Measurements from ENCODE around the gene SLC12A5. TPM values are rescaled to one million over a fixed set of nuclear protein-coding genes. Genes with fewer than 3 reads are reported as not detected.

SLC12A5 gene
- total RNA-seq, 2 experiments from 2014 or later, result 3.8 to 11.0 TPM

GRCh38 chr20:46062621-46063020 lies 33.6 kb downstream of the SLC12A5 start:
- H3K4me2 ChIP-seq (ENCODE audit: low read length), result no peak overlapping the region
- peaks cover 77% of the 10 kb centered on the region for H3K36me3 ChIP-seq (ENCODE audit: insufficient read depth, low read length)
- H2AFZ ChIP-seq (ENCODE audit: low read length), result no peak overlapping the region
- H3K27ac ChIP-seq (ENCODE audit: low read depth, low read length, poor library complexity, severe bottlenecking), result no peak overlapping the region
- H3K9me3 ChIP-seq (ENCODE audit: low read length), result no peaks in the 10 kb centered on the region
- H3K4me3 ChIP-seq (ENCODE audit: low read depth, low read length, poor library complexity, severe bottlenecking), result no peak overlapping the region
- no peak for TF ChIP-seq EZH2phosphoT487 (IDR thresholded peaks at IDR 0.05; ENCODE audit: borderline replicate concordance, low read depth, low read length)
- TF ChIP-seq CTCF (conservative IDR thresholded peaks at IDR 0.05; ENCODE audit: low read length), result no peak
- no TSS peak for BruUV-seq (replicated peaks)
- H3K79me2 ChIP-seq (ENCODE audit: insufficient read depth, low read depth, low read length), result no peaks in the 10 kb centered on the region
- intact Hi-C loops (cut with micrococcal nuclease; ENCODE audit: unreplicated experiment), result no loop called here
- peaks cover 23% of the 10 kb centered on the region for H3K4me1 ChIP-seq (ENCODE audit: insufficient read depth, low read length, poor library complexity, severe bottlenecking)
- no peaks in the 10 kb centered on the region; the same call in 1 of the 2 replicates for H4K20me1 ChIP-seq (ENCODE audit: insufficient read depth, low read length)
- no peaks in the 10 kb centered on the region for H3K9me2 ChIP-seq (ENCODE audit: insufficient read depth, low read length)
- DNase-seq (ENCODE audit: low spot score), result no peak
- ChIA-PET POLR2A (no interaction called here), CTCF (ENCODE audit: unreplicated experiment) (no interaction called here)

GRCh38 chr20:46063151-46063550 lies 34.1 kb downstream of the SLC12A5 start:
- intact Hi-C loops (cut with micrococcal nuclease; ENCODE audit: unreplicated experiment), result no loop called here
- H3K79me2 ChIP-seq (ENCODE audit: insufficient read depth, low read depth, low read length), result no peaks in the 10 kb centered on the region
- H3K4me2 ChIP-seq (ENCODE audit: low read length), result no peak overlapping the region
- no peak overlapping the region for H3K4me3 ChIP-seq (ENCODE audit: low read depth, low read length, poor library complexity, severe bottlenecking)
- H3K27ac ChIP-seq (ENCODE audit: low read depth, low read length, poor library complexity, severe bottlenecking), result no peak overlapping the region
- H4K20me1 ChIP-seq (ENCODE audit: insufficient read depth, low read length), result no peaks in the 10 kb centered on the region; the same call in 1 of the 2 replicates
- ChIA-PET CTCF (ENCODE audit: unreplicated experiment) (no interaction called here), POLR2A (no interaction called here)
- BruUV-seq (replicated peaks), result no TSS peak
- DNase-seq (ENCODE audit: low spot score), result no peak
- no peaks in the 10 kb centered on the region for H3K9me2 ChIP-seq (ENCODE audit: insufficient read depth, low read length)
- peaks cover 82% of the 10 kb centered on the region for H3K36me3 ChIP-seq (ENCODE audit: insufficient read depth, low read length)
- no peak overlapping the region for H2AFZ ChIP-seq (ENCODE audit: low read length)
- H3K4me1 ChIP-seq (ENCODE audit: insufficient read depth, low read length, poor library complexity, severe bottlenecking), result peaks cover 23% of the 10 kb centered on the region
- no peak for TF ChIP-seq CTCF (conservative IDR thresholded peaks at IDR 0.05; ENCODE audit: low read length)
- H3K9me3 ChIP-seq (ENCODE audit: low read length), result no peaks in the 10 kb centered on the region

GRCh38 chr20:46063652-46064054 lies 34.6 kb downstream of the SLC12A5 start:
- Histone ChIP-seq H3K4me1 (ENCODE audit: insufficient read depth, low read length, poor library complexity, severe bottlenecking) (peaks cover 23% of the 10 kb centered on the region), H3K4me3 (ENCODE audit: low read depth, low read length, poor library complexity, severe bottlenecking) (no peak overlapping the region), H3K4me2 (ENCODE audit: low read length) (no peak overlapping the region), H3K27ac (ENCODE audit: low read depth, low read length, poor library complexity, severe bottlenecking) (no peak overlapping the region), H3K36me3 (ENCODE audit: insufficient read depth, low read length) (peaks cover 87% of the 10 kb centered on the region), H2AFZ (ENCODE audit: low read length) (no peak overlapping the region), H4K20me1 (ENCODE audit: insufficient read depth, low read length) (no peaks in the 10 kb centered on the region; the same call in 1 of the 2 replicates), H3K9me2 (ENCODE audit: insufficient read depth, low read length) (no peaks in the 10 kb centered on the region), H3K79me2 (ENCODE audit: insufficient read depth, low read depth, low read length) (no peaks in the 10 kb centered on the region), H3K9me3 (ENCODE audit: low read length) (no peaks in the 10 kb centered on the region)
- no peak for DNase-seq (ENCODE audit: low spot score)
- BruUV-seq (replicated peaks), result no TSS peak
- no peak for TF ChIP-seq CTCF (conservative IDR thresholded peaks at IDR 0.05; ENCODE audit: low read length)
- TF ChIP-seq EZH2phosphoT487 (IDR thresholded peaks at IDR 0.05; ENCODE audit: borderline replicate concordance, low read depth, low read length), result no peak
- intact Hi-C loops (cut with micrococcal nuclease; ENCODE audit: unreplicated experiment), result no loop called here
- CTCF ChIA-PET (ENCODE audit: unreplicated experiment), result no interaction called here
- POLR2A ChIA-PET, result no interaction called here
